AG09309 (cell line): ENCODE results near the gene RABEPK.
"Not testable (repeated sequence)": the region's sequence is repeated elsewhere in the genome, so short reads cannot be mapped to it uniquely, and the experiment has no call there.

Experiments used
- DNase-seq: peaks from one replicate; pipeline ENCODE4 v3.0.0-alpha.2; 2010; ENCODE audit warnings: low read depth
- H3K4me3 ChIP-seq: 2 replicates; pipeline ENCODE4 v1.5.1; 2011; ENCODE audit warnings: mild to moderate bottlenecking, low read depth, low read length, moderate library complexity; ENCODE audit not compliant: control insufficient read depth
- TF ChIP-seq, protein P1 (sequence below): IDR thresholded peaks from 2 replicates; pipeline ENCODE4 v1.5.1; 2011; ENCODE audit warnings: mild to moderate bottlenecking, low read depth, low read length, inconsistent platforms; ENCODE audit not compliant: insufficient read depth, control insufficient read depth; ENCODE audit errors: missing control alignments

RABEPK gene

DNA sequence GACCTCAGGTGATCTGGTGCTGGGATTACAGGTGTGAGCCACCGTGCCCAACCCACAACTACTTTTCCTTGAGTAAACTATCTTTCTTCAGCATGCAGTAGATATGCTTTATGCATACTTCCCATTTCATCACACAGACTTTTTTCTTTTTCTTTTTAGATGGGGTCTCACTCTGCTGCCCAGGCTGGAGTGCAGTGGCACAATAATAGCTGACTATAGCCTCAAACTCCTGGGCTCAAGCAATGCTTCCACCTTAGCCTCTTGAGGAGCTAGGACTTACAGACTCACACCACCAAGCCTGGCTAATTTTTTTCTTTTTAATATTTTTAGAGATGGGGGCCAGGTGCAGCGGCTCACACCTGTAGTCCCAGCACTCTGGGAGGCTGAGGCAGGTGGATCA, 33.6 kb upstream of the RABEPK start:
- TF ChIP-seq, protein P1, sequence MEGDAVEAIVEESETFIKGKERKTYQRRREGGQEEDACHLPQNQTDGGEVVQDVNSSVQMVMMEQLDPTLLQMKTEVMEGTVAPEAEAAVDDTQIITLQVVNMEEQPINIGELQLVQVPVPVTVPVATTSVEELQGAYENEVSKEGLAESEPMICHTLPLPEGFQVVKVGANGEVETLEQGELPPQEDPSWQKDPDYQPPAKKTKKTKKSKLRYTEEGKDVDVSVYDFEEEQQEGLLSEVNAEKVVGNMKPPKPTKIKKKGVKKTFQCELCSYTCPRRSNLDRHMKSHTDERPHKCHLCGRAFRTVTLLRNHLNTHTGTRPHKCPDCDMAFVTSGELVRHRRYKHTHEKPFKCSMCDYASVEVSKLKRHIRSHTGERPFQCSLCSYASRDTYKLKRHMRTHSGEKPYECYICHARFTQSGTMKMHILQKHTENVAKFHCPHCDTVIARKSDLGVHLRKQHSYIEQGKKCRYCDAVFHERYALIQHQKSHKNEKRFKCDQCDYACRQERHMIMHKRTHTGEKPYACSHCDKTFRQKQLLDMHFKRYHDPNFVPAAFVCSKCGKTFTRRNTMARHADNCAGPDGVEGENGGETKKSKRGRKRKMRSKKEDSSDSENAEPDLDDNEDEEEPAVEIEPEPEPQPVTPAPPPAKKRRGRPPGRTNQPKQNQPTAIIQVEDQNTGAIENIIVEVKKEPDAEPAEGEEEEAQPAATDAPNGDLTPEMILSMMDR = no peak
- no peak for DNase-seq
- H3K4me3 ChIP-seq = no peak overlapping the region

DNA sequence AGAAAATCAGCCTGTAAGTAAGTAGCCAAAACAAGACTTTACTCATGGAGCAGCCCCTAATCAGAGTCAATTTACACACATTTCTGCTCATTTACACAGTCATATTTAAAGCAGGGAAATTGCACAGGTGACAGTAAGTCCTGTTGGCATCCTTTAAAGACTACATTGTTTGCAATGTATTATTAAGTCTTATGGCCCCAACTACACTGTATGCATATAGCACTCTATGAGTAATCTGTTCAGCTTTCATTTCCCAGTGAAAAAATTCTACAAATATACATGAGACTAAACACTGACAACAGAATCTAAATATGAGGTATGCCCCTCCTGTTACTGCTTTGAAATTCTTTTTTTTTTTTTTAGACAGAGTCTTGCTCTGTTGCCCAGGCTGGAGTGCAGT, 30.4 kb upstream of the RABEPK start:
- TF ChIP-seq, protein P1 = no peak
- H3K4me3 ChIP-seq = no peak overlapping the region
- DNase-seq = no peak

- no peak overlapping the region for H3K4me3 ChIP-seq
- TF ChIP-seq, protein P1 = no peak
These were observed 28.1 kb upstream of the RABEPK start for GRCh38 chr9:125172031-125172755.

DNA sequence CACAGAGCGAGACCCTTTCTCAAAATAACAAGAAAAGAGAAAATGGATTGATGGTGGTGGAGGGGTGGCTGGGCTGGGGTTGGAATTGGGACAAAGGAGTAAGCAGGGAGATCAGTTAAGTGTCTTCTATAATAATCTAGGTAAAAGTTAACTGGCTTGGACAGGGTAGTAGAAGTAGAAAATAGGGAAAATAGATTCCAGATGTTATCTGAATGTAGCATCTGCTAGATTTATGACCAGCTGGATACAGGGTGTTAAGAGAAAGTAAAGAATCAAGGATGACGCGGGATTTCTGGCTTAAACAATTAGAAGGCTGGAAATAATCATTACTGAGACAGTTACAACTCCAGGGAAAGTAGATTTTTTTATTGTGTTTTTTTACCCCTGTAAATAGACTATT, 23.7 kb upstream of the RABEPK start:
- TF ChIP-seq, protein P1 = no peak
- DNase-seq = no peak
- no peak overlapping the region for H3K4me3 ChIP-seq

More at GRCh38 chr9:125172031-125172755, 28.1 kb upstream of the RABEPK start:
- DNase-seq = no peak

GRCh38 chr9:125177888-125178287, 22.5 kb upstream of the RABEPK start:
- TF ChIP-seq, protein P1 = no peak
- no peak overlapping the region for H3K4me3 ChIP-seq
- no peak for DNase-seq

- not testable (repeated sequence) for H3K4me3 ChIP-seq, DNase-seq
These were observed 20.6 kb upstream of the RABEPK start for GRCh38 chr9:125179776-125180175.

- no peak for DNase-seq
- no peak overlapping the region for H3K4me3 ChIP-seq
- TF ChIP-seq, protein P1 = no peak
These were observed 19.5 kb upstream of the RABEPK start for GRCh38 chr9:125180876-125181275.

- DNase-seq, H3K4me3 ChIP-seq: not testable (repeated sequence)
These were observed 18.6 kb upstream of the RABEPK start for GRCh38 chr9:125181756-125182155.
